Measurements from ENCODE around the gene EBI3. TPM values are rescaled to one million over a fixed set of nuclear protein-coding genes. Genes with fewer than 3 reads are reported as not detected.
"Not testable (repeated sequence)": the region's sequence is repeated elsewhere in the genome, so short reads cannot be mapped to it uniquely, and the experiment has no call there.

Gene EBI3
- total RNA-seq, 1 experiment from 2014 or later = 0.63 TPM

GRCh38 chr19:4233282-4233853, 4.0 kb downstream of the EBI3 start:
- DNase-seq (ENCODE audit: low read depth) = peak; percentile 19

- DNase-seq (ENCODE audit: low read depth) = no peak
These were observed 5.0 kb downstream of the EBI3 start for GRCh38 chr19:4234142-4234861.

GRCh38 chr19:4234862-4235201, 5.5 kb downstream of the EBI3 start:
- DNase-seq (ENCODE audit: low read depth) = no peak

- not testable (repeated sequence) for DNase-seq (ENCODE audit: low read depth)
These were observed 8.2 kb downstream of the EBI3 start for GRCh38 chr19:4237510-4237909.

GRCh38 chr19:4238831-4239230, 9.5 kb downstream of the EBI3 start:
- no peak for DNase-seq (ENCODE audit: low read depth)

GRCh38 chr19:4241824-4242430, 12.6 kb downstream of the EBI3 start:
- no peak for DNase-seq (ENCODE audit: low read depth)

GRCh38 chr19:4245938-4246337, 16.6 kb downstream of the EBI3 start:
- DNase-seq (ENCODE audit: low read depth) = not testable (repeated sequence)

- DNase-seq (ENCODE audit: low read depth) = peak; percentile 96
These were observed 17.7 kb downstream of the EBI3 start, which contains the start of gene YJU2 for GRCh38 chr19:4246767-4247593. Gene YJU2, plus strand, starts transcription at chr19:4247080. Its CDS starts 67 bp downstream, at chr19:4247147.

- no peak for DNase-seq (ENCODE audit: low read depth)
These were observed 27.2 kb downstream of the EBI3 start for GRCh38 chr19:4256563-4256962.

GRCh38 chr19:4257025-4257424, 27.7 kb downstream of the EBI3 start:
- no peak for DNase-seq (ENCODE audit: low read depth)

GRCh38 chr19:4258181-4258580, 28.9 kb downstream of the EBI3 start:
- DNase-seq (ENCODE audit: low read depth) = no peak

GRCh38 chr19:4260613-4261191, 31.4 kb downstream of the EBI3 start:
- no peak for DNase-seq (ENCODE audit: low read depth)

GRCh38 chr19:4264812-4265211, 35.5 kb downstream of the EBI3 start:
- DNase-seq (ENCODE audit: low read depth) = no peak

GRCh38 chr19:4266253-4267000, 37.1 kb downstream of the EBI3 start:
- no peak for DNase-seq (ENCODE audit: low read depth)

- peak; percentile 59 for DNase-seq (ENCODE audit: low read depth)
These were observed 38.0 kb downstream of the EBI3 start for GRCh38 chr19:4267101-4267900.

GRCh38 chr19:4267901-4268815, 38.8 kb downstream of the EBI3 start:
- no peak for DNase-seq (ENCODE audit: low read depth)

GRCh38 chr19:4268816-4269430, 39.6 kb downstream of the EBI3 start:
- no peak for DNase-seq (ENCODE audit: low read depth)

- DNase-seq (ENCODE audit: low read depth) = no peak
These were observed 43.6 kb downstream of the EBI3 start for GRCh38 chr19:4272894-4273293.

Data from HT1080 (cell line).